Epidermal melanocyte (primary cell): ENCODE results near the gene PRKCE.

Experiments used
- DNase-seq: peaks from one replicate; pipeline ENCODE4 v3.0.0; 2011; ENCODE audit warnings: low spot score; ENCODE audit not compliant: insufficient read length

PRKCE gene

GRCh38 chr2:45651415-45652089, at the start of gene PRKCE:
PRKCE (plus strand) TSS chr2:45651675.
- DNase-seq = no peak

- no peak for DNase-seq
Measured at GRCh38 chr2:45602624-45603023, 48.9 kb upstream of the PRKCE start.

- DNase-seq = no peak
Measured at GRCh38 chr2:45605116-45605515, 46.4 kb upstream of the PRKCE start.

- DNase-seq = no peak
Measured at GRCh38 chr2:45606796-45607195, 44.7 kb upstream of the PRKCE start.

GRCh38 chr2:45607701-45608100, 43.8 kb upstream of the PRKCE start:
- DNase-seq = no peak

- no peak for DNase-seq
Measured at GRCh38 chr2:45610281-45611019, 41.0 kb upstream of the PRKCE start.

- peak; percentile 61 for DNase-seq
Measured at GRCh38 chr2:45611020-45611859, 40.2 kb upstream of the PRKCE start, which contains the start of gene SRBD1. SRBD1 (minus strand) TSS chr2:45611267; CDS start chr2:45605441, 5,826 bp downstream.

GRCh38 chr2:45612285-45612684, 39.2 kb upstream of the PRKCE start:
- no peak for DNase-seq

GRCh38 chr2:45612731-45613130, 38.7 kb upstream of the PRKCE start:
- DNase-seq = no peak

GRCh38 chr2:45614330-45614729, 37.1 kb upstream of the PRKCE start:
- no peak for DNase-seq

- no peak for DNase-seq
Measured at GRCh38 chr2:45614871-45615415, 36.5 kb upstream of the PRKCE start.

GRCh38 chr2:45616658-45617411, 34.6 kb upstream of the PRKCE start:
- no peak for DNase-seq

GRCh38 chr2:45617496-45617895, 34.0 kb upstream of the PRKCE start:
- no peak for DNase-seq

GRCh38 chr2:45622336-45623075, 29.0 kb upstream of the PRKCE start:
- DNase-seq = no peak

GRCh38 chr2:45623098-45623497, 28.4 kb upstream of the PRKCE start:
- DNase-seq = no peak

- DNase-seq = no peak
Measured at GRCh38 chr2:45625824-45626223, 25.7 kb upstream of the PRKCE start.

- DNase-seq = no peak
Measured at GRCh38 chr2:45626387-45627221, 24.9 kb upstream of the PRKCE start.

- DNase-seq = no peak
Measured at GRCh38 chr2:45627911-45628310, 23.6 kb upstream of the PRKCE start.

GRCh38 chr2:45629971-45630370, 21.5 kb upstream of the PRKCE start:
- DNase-seq = no peak
